ENCODE results near the gene RAB4A. TPM values are rescaled to one million over a fixed set of nuclear protein-coding genes. Genes with fewer than 3 reads are reported as not detected.

Gene RAB4A
- total RNA-seq, 1 donor from 2014 or later = 44.1 TPM

DNA sequence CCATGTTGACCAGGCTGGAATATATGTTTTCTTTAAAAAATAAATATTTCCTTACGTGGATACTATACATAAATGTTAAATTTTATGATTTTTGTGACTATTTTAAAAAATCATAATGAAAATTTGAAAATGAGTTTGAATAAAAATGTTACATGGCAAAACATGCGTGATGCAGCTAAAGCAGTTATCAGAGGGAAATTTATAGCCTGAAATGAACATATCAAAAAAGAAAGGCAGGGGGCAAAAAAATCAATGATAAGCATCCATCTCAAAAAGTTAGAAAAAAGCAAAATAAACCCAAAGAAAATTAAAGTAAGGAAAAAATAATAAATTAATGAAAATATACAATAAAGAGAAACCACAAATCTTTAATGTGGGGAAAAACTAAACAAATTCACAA, 63.4 kb downstream of the RAB4A start:
- Histone ChIP-seq H3K36me3 (no peaks in the 10 kb centered on the region), H3K9me3 (ENCODE audit: low read depth) (no peaks in the 10 kb centered on the region), H4K20me1 (ENCODE audit: low read depth) (peaks cover 24% of the 10 kb centered on the region), H3K9ac (no peak overlapping the region), H3K4me2 (no peak overlapping the region), H3F3A (ENCODE audit: low read depth) (no peaks in the 10 kb centered on the region), H3K4me3 (no peak overlapping the region), H3K27ac (no peak overlapping the region), H3K79me2 (ENCODE audit: low read depth) (peaks cover 74% of the 10 kb centered on the region), H2AFZ (replicated peaks) (no peak overlapping the region), H3K27me3 (no peaks in the 10 kb centered on the region), H3K4me1 (no peaks in the 10 kb centered on the region)
- Mint-ChIP-seq H3K27ac (no peak overlapping the region), H3K27me3 (ENCODE audit: insufficient read depth, low read depth) (no peaks in the 10 kb centered on the region), H3K36me3 (peaks cover 22% of the 10 kb centered on the region), H3K4me3 (no peak overlapping the region), H3K4me1 (peaks cover 3% of the 10 kb centered on the region), H3K9me3 (peaks cover 13% of the 10 kb centered on the region)
- DNase-seq (ENCODE audit: low spot score) = no peak
- TF ChIP-seq EZH2phosphoT487 (IDR thresholded peaks at IDR 0.05) = no peak
- no peak for TF ChIP-seq EZH2 (IDR thresholded peaks at IDR 0.05)
- TF ChIP-seq, protein P1, sequence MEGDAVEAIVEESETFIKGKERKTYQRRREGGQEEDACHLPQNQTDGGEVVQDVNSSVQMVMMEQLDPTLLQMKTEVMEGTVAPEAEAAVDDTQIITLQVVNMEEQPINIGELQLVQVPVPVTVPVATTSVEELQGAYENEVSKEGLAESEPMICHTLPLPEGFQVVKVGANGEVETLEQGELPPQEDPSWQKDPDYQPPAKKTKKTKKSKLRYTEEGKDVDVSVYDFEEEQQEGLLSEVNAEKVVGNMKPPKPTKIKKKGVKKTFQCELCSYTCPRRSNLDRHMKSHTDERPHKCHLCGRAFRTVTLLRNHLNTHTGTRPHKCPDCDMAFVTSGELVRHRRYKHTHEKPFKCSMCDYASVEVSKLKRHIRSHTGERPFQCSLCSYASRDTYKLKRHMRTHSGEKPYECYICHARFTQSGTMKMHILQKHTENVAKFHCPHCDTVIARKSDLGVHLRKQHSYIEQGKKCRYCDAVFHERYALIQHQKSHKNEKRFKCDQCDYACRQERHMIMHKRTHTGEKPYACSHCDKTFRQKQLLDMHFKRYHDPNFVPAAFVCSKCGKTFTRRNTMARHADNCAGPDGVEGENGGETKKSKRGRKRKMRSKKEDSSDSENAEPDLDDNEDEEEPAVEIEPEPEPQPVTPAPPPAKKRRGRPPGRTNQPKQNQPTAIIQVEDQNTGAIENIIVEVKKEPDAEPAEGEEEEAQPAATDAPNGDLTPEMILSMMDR (IDR thresholded peaks at IDR 0.05) = no peak

DNA sequence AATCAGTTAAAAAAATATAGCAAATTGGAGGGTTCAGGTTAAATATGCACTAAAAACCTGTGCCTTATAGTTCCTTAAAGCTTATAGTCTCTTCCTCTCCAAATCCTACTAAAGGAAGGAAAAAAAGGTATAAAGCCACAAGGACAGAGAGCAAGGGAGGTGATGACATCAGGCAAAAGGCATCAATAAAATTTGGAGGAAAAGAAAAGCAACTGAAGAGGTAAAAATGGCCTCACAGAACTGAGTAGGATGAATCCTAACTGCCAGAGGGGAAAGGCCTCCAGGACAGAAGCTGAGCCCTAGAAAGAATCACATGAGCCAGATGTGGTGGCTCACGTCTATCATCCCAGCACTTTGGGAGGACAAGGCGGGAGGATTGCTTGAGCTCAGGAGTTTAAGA, 63.8 kb downstream of the RAB4A start:
- no peak overlapping the region for H3K27ac Mint-ChIP-seq
- H3K27ac ChIP-seq = no peak overlapping the region
- no peak overlapping the region for H3K4me2 ChIP-seq
- no peak overlapping the region for H3K9ac ChIP-seq
- H3K4me1 Mint-ChIP-seq = peaks cover 7% of the 10 kb centered on the region
- H3K9me3 Mint-ChIP-seq = peaks cover 13% of the 10 kb centered on the region
- H3F3A ChIP-seq (ENCODE audit: low read depth) = no peaks in the 10 kb centered on the region
- H3K4me3 Mint-ChIP-seq = no peak overlapping the region
- no peak overlapping the region for H2AFZ ChIP-seq (replicated peaks)
- H3K36me3 ChIP-seq = no peaks in the 10 kb centered on the region
- TF ChIP-seq EZH2 (IDR thresholded peaks at IDR 0.05) (no peak), EZH2phosphoT487 (IDR thresholded peaks at IDR 0.05) (no peak)
- TF ChIP-seq, protein P1 (IDR thresholded peaks at IDR 0.05) = no peak
- peaks cover 78% of the 10 kb centered on the region for H3K79me2 ChIP-seq (ENCODE audit: low read depth)
- no peaks in the 10 kb centered on the region for H3K27me3 Mint-ChIP-seq (ENCODE audit: insufficient read depth, low read depth)
- H4K20me1 ChIP-seq (ENCODE audit: low read depth) = peaks cover 28% of the 10 kb centered on the region
- H3K36me3 Mint-ChIP-seq = peaks cover 22% of the 10 kb centered on the region
- H3K4me1 ChIP-seq = peaks cover 1% of the 10 kb centered on the region
- H3K27me3 ChIP-seq = no peaks in the 10 kb centered on the region
- DNase-seq (ENCODE audit: low spot score) = no peak
- no peaks in the 10 kb centered on the region for H3K9me3 ChIP-seq (ENCODE audit: low read depth)
- no peak overlapping the region for H3K4me3 ChIP-seq

DNA sequence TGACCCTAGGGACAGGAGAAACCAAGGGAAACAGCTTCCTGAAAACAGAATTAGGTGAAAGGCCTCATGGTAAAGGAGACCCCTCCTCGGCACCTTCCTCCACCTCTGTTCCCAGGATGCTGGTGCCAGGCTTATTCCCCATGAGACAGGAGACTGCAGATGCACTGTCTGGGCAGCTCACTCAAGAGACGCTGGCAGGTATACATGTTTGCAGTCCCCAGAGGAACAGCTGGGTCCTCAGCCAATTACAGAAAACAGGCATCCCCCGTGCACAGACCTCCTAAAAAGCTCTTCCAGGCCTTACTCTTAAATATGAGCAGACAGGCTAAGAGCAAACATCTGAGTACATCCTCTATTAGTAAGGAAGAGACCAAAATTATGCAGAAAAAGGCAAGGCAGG, 65.4 kb downstream of the RAB4A start:
- Mint-ChIP-seq H3K4me1 (peaks cover 18% of the 10 kb centered on the region), H3K27ac (no peak overlapping the region), H3K4me3 (no peak overlapping the region), H3K36me3 (peaks cover 18% of the 10 kb centered on the region), H3K9me3 (peaks cover 13% of the 10 kb centered on the region), H3K27me3 (ENCODE audit: insufficient read depth, low read depth) (no peaks in the 10 kb centered on the region)
- Histone ChIP-seq H3K9ac (no peak overlapping the region), H3K79me2 (ENCODE audit: low read depth) (peaks cover 89% of the 10 kb centered on the region), H3K27ac (no peak overlapping the region), H4K20me1 (ENCODE audit: low read depth) (peaks cover 43% of the 10 kb centered on the region), H2AFZ (replicated peaks) (no peak overlapping the region), H3K27me3 (no peaks in the 10 kb centered on the region), H3F3A (ENCODE audit: low read depth) (peaks cover 14% of the 10 kb centered on the region), H3K36me3 (no peaks in the 10 kb centered on the region), H3K4me1 (peaks cover 14% of the 10 kb centered on the region), H3K4me2 (no peak overlapping the region), H3K9me3 (ENCODE audit: low read depth) (no peaks in the 10 kb centered on the region), H3K4me3 (no peak overlapping the region)
- no peak for TF ChIP-seq EZH2phosphoT487 (IDR thresholded peaks at IDR 0.05)
- TF ChIP-seq, protein P1 (IDR thresholded peaks at IDR 0.05) = no peak
- TF ChIP-seq EZH2 (IDR thresholded peaks at IDR 0.05) = no peak
- no peak for DNase-seq (ENCODE audit: low spot score)
